Esophagus squamous epithelium (tissue), 4 donors: Measurements from ENCODE around the gene KLHL41. TPM values are rescaled to one million over a fixed set of nuclear protein-coding genes. Genes with fewer than 3 reads are reported as not detected.

ENCODE experiments used
- total RNA-seq, 4 donors: library from RNA; depleted of rRNA; stranded (reverse); fragments of >200 nt; gene quantifications; one replicate each; pipeline ENCODE4 v1.1.0, GENCODE V29; 2016

The KLHL41 gene
- total RNA-seq, 4 donors from 2014 or later = 0.40 to 0.76 TPM; not detected in 2

Other genes with a start within 250 kb of the KLHL41 start
- gene LRP2, start 147.2 kb upstream of the KLHL41 start, total RNA-seq = under 1 TPM in 2 of 4 donors, not detected in 2; under 0.01 to 0.04 TPM
- 1 to 10 TPM; 1.4 to 7.1 (median 2.6) TPM for gene BBS5, start 30.2 kb upstream of the KLHL41 start, total RNA-seq
- 10 to 100 TPM; 15.8 to 36.7 (median 25.9) TPM for gene FASTKD1, start 64.2 kb downstream of the KLHL41 start, total RNA-seq
- 10 to 100 TPM; 17.6 to 32.8 (median 28.8) TPM for gene PPIG, start 74.6 kb downstream of the KLHL41 start, total RNA-seq
- not detected for gene CFAP210, start 184.7 kb downstream of the KLHL41 start, total RNA-seq
- 1 to 10 TPM; 1.9 to 4.6 (median 3.3) TPM for gene PHOSPHO2, start 184.8 kb downstream of the KLHL41 start, total RNA-seq
- 10 to 100 TPM in 1 of 4 donors, 1 to 10 TPM in 3; 1.3 to 11.3 (median 4.1) TPM for gene KLHL23, start 224.1 kb downstream of the KLHL41 start, total RNA-seq